HepG2 (cell line): Measurements from ENCODE around the gene SF3A2. TPM values are rescaled to one million over a fixed set of nuclear protein-coding genes. Genes with fewer than 3 reads are reported as not detected.
A peak's percentile ranks its signal among the peaks of the same experiment; 100 is the strongest.

Source experiments
- GLMP ChIP-seq: sonication (generic); formaldehyde crosslinking; IDR thresholded peaks from 2 replicates; pipeline ENCODE4 v1.9.0; 2021; ENCODE audit warnings: missing genetic modification reagents, mild to moderate bottlenecking, borderline replicate concordance
- MTERF4 ChIP-seq: sonication (generic); formaldehyde crosslinking; IDR thresholded peaks from 2 replicates; pipeline ENCODE4 v1.8.0; 2023; ENCODE audit warnings: mild to moderate bottlenecking, missing genetic modification reagents
- MYNN ChIP-seq: sonication (generic); formaldehyde crosslinking; IDR thresholded peaks from 2 replicates; pipeline ENCODE4 v1.4.0; 2020; ENCODE audit warnings: mild to moderate bottlenecking, low read depth, missing genetic modification reagents
- POLR2G ChIP-seq: fragments of 200-400 bp; formaldehyde crosslinking; IDR thresholded peaks from 2 replicates; pipeline ENCODE4 v1.6.1; 2018; ENCODE audit warnings: mild to moderate bottlenecking, low read depth, low read length, moderate library complexity
- SSRP1 ChIP-seq: IDR thresholded peaks from 2 replicates; pipeline ENCODE4 v1.6.1; 2016; ENCODE audit warnings: control low read depth
- ZHX1 ChIP-seq: sonication (generic); formaldehyde crosslinking; IDR thresholded peaks from 2 replicates; pipeline ENCODE4 v1.8.1; 2022; ENCODE audit warnings: low read depth, mild to moderate bottlenecking, missing genetic modification reagents
- ZNF136 ChIP-seq: sonication (generic); formaldehyde crosslinking; IDR thresholded peaks from 2 replicates; pipeline ENCODE4 v1.8.1; 2022; ENCODE audit warnings: low read depth, mild to moderate bottlenecking, moderate library complexity, missing genetic modification reagents
- ZNF275 ChIP-seq: sonication (generic); formaldehyde crosslinking; IDR thresholded peaks from 2 replicates; pipeline ENCODE4 v1.8.0; 2022; ENCODE audit warnings: missing genetic modification reagents, mild to moderate bottlenecking, inconsistent platforms, borderline replicate concordance
- polyA plus RNA-seq, 8 experiments: library from polyadenylated mRNA; depleted of rRNA in 3 of 8; stranded (reverse) in 7 of 8; unstranded in 1 of 8; fragments of >200 nt; fragmentation: Illumina TruSeq in 4 of 8; extraction: Trizol in 4 of 8; gene quantifications; 2 replicates each; pipeline versions ENCODE4 v1.2.1 to v1.2.3, GENCODE V29; 2011 to 2016; ENCODE audit warnings: low read depth in 4 of 8, missing spikeins in 1 of 8, mixed read lengths in 1 of 8; ENCODE audit not compliant: insufficient read depth in 1 of 8
- total RNA-seq, 5 experiments: library from RNA; depleted of rRNA; stranded (reverse); fragments of >200 nt; fragmentation: Illumina TruSeq; extraction: Trizol; gene quantifications; 2 replicates each; pipeline ENCODE4 v1.2.3, GENCODE V29; 2016; ENCODE audit warnings: low read depth in 1 of 5
- TF ChIP-seq, protein P1 (sequence below), 2 experiments: fragments of 450-650 bp in 1 of 2; sonication (generic) in 1 of 2; formaldehyde crosslinking in 1 of 2; IDR thresholded peaks; 2 replicates each; pipeline versions ENCODE4 v1.6.1 to v1.8.0; 2016 to 2022; ENCODE audit warnings: antibody characterized with exemption in 1 of 2, mild to moderate bottlenecking in 1 of 2, missing genetic modification reagents in 1 of 2
- TF ChIP-seq, protein P2 (sequence below): fragments of 450-650 bp; IDR thresholded peaks from 2 replicates; pipeline ENCODE4 v1.6.1; 2016

Gene SF3A2
- total and polyA plus RNA-seq, 2 of the 13 experiments (the other 11 are each of a cell fraction or from before 2014, with no cell fraction given), result 8.6 to 8.8 TPM

DNA sequence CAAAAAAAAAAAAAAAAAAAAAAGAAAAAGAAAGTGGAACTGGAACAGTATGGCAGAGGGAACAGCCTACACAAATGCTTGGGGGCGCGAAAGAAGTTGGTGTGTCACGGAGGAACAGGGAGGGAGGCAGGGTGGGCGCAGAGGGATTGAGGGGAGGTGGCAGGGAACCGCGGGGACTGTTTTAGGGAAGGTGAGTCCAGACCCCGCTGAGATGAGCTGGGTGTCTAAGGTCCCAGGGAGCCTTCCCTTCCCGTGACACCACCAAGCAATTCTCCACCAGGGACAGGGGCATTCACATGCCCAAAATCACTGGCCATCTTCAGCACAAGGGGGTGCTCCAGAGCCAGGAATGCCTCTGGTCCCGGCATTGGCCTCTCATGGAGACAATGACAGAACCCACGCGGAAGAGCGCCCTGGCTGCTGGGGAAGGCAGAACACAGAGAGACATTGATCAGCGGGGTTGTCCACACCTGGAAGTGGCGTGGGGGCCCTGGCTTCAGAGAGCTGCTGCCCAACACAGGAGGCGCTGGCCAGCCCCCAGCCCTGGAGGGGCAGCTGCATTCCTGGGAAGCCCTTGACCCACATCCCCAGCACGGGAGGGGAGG, 38.4 kb downstream of the SF3A2 start (continued):
- TF ChIP-seq POLR2G (0 out of 2 replicates have a peak, but pooled peaks have one; percentile 21), MYNN (no peak), GLMP (CRISPR knock-in tag) (no peak), SSRP1 (CRISPR knock-in tag) (peak; percentile 82), MTERF4 (no peak), ZHX1 (CRISPR knock-in tag) (0 out of 2 replicates have a peak, but pooled peaks have one; percentile 62), ZNF275 (CRISPR knock-in tag) (no peak), ZNF136 (CRISPR knock-in tag) (no peak)
- TF ChIP-seq, protein P1, sequence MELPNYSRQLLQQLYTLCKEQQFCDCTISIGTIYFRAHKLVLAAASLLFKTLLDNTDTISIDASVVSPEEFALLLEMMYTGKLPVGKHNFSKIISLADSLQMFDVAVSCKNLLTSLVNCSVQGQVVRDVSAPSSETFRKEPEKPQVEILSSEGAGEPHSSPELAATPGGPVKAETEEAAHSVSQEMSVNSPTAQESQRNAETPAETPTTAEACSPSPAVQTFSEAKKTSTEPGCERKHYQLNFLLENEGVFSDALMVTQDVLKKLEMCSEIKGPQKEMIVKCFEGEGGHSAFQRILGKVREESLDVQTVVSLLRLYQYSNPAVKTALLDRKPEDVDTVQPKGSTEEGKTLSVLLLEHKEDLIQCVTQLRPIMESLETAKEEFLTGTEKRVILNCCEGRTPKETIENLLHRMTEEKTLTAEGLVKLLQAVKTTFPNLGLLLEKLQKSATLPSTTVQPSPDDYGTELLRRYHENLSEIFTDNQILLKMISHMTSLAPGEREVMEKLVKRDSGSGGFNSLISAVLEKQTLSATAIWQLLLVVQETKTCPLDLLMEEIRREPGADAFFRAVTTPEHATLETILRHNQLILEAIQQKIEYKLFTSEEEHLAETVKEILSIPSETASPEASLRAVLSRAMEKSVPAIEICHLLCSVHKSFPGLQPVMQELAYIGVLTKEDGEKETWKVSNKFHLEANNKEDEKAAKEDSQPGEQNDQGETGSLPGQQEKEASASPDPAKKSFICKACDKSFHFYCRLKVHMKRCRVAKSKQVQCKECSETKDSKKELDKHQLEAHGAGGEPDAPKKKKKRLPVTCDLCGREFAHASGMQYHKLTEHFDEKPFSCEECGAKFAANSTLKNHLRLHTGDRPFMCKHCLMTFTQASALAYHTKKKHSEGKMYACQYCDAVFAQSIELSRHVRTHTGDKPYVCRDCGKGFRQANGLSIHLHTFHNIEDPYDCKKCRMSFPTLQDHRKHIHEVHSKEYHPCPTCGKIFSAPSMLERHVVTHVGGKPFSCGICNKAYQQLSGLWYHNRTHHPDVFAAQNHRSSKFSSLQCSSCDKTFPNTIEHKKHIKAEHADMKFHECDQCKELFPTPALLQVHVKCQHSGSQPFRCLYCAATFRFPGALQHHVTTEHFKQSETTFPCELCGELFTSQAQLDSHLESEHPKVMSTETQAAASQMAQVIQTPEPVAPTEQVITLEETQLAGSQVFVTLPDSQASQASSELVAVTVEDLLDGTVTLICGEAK (IDR thresholded peaks at IDR 0.05), result no peak
- TF ChIP-seq, protein P1 (CRISPR knock-in tag; IDR thresholded peaks at IDR 0.05), result 0 out of 2 replicates have a peak, but pooled peaks have one; percentile 18
- TF ChIP-seq, protein P2, sequence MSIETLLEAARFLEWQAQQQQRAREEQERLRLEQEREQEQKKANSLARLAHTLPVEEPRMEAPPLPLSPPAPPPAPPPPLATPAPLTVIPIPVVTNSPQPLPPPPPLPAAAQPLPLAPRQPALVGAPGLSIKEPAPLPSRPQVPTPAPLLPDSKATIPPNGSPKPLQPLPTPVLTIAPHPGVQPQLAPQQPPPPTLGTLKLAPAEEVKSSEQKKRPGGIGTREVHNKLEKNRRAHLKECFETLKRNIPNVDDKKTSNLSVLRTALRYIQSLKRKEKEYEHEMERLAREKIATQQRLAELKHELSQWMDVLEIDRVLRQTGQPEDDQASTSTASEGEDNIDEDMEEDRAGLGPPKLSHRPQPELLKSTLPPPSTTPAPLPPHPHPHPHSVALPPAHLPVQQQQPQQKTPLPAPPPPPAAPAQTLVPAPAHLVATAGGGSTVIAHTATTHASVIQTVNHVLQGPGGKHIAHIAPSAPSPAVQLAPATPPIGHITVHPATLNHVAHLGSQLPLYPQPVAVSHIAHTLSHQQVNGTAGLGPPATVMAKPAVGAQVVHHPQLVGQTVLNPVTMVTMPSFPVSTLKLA, result no peak
